ENCODE results near the gene TPRG1.

DNA sequence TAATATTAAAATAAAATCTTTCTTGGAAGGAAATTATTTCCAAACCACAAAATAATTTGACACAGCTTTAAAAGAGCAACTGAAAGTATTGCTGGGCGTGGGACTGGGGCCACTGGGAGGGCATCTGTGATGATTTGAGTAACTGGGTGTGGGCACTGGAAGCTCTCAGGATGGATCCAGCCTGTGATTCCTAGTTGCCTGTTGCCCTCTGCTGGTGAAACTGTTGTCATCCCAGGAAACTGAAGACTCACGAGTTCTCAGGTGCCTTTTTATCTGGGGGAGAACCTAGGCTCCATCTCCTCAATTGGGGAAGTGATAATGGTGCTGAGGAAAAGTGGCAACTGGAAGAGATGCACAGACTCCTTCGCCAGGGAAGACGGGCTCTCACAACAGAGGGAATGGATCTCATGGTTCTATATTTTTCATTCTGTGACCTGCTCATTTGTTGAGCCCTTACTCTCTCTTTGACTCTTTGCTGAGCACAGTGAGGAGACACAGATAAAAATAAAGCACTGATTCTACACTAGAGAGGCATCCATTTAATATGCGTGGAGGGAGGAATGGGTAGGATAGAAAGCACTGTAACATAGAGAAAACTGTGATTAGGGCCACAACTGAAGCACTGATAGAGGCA is 61.6 kb downstream of the TPRG1 start:
- TF ChIP-seq, protein P1, sequence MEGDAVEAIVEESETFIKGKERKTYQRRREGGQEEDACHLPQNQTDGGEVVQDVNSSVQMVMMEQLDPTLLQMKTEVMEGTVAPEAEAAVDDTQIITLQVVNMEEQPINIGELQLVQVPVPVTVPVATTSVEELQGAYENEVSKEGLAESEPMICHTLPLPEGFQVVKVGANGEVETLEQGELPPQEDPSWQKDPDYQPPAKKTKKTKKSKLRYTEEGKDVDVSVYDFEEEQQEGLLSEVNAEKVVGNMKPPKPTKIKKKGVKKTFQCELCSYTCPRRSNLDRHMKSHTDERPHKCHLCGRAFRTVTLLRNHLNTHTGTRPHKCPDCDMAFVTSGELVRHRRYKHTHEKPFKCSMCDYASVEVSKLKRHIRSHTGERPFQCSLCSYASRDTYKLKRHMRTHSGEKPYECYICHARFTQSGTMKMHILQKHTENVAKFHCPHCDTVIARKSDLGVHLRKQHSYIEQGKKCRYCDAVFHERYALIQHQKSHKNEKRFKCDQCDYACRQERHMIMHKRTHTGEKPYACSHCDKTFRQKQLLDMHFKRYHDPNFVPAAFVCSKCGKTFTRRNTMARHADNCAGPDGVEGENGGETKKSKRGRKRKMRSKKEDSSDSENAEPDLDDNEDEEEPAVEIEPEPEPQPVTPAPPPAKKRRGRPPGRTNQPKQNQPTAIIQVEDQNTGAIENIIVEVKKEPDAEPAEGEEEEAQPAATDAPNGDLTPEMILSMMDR (IDR thresholded peaks at IDR 0.05): no peak
- no peak for TF ChIP-seq EZH2 (IDR thresholded peaks at IDR 0.05; ENCODE audit: borderline replicate concordance, insufficient read depth, low read depth, low read length, poor library complexity, severe bottlenecking)

Measured in B cell (primary cell).